Body of pancreas (tissue), 4 donors: Measurements from ENCODE around the gene FGF12.

Source experiments
- POLR2A ChIP-seq, 3 donors: fragments of 450-650 bp; IDR thresholded peaks; one replicate each; pipeline ENCODE4 v1.6.1; 2016; ENCODE audit warnings: antibody characterized with exemption in 3 of 3, mild to moderate bottlenecking in 2 of 3
- TF ChIP-seq, protein P1 (sequence below), 7 experiments: fragments of 450-650 bp in 4 of 7; fragments of 200-600 bp in 3 of 7; sonication (generic) in 3 of 7; IDR thresholded peaks; one replicate each; pipeline ENCODE4 v1.5.1; 2016 to 2019; ENCODE audit warnings: antibody characterized with exemption in 7 of 7

DNA sequence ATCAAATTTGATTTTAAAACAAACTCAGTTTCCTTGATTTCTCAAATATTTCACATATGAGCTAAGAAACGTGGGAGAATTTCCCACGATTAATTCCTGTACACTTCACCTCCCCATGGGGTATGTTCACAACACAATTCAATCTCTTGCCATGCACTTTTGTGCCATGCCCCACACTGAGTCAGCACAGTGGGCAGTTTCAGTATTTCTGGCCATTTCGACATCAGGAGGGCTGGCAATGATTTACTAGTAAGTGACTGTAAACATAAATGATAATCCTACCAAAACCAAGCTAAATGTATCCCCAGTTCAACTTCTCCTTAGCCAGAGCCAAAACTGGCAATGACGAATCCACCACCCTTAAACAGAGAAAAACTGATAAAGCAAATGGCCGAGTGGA lies 293.6 kb downstream of the FGF12 start:
- TF ChIP-seq, protein P1, sequence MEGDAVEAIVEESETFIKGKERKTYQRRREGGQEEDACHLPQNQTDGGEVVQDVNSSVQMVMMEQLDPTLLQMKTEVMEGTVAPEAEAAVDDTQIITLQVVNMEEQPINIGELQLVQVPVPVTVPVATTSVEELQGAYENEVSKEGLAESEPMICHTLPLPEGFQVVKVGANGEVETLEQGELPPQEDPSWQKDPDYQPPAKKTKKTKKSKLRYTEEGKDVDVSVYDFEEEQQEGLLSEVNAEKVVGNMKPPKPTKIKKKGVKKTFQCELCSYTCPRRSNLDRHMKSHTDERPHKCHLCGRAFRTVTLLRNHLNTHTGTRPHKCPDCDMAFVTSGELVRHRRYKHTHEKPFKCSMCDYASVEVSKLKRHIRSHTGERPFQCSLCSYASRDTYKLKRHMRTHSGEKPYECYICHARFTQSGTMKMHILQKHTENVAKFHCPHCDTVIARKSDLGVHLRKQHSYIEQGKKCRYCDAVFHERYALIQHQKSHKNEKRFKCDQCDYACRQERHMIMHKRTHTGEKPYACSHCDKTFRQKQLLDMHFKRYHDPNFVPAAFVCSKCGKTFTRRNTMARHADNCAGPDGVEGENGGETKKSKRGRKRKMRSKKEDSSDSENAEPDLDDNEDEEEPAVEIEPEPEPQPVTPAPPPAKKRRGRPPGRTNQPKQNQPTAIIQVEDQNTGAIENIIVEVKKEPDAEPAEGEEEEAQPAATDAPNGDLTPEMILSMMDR (IDR thresholded peaks at IDR 0.05) = peak in 4 of 7 experiments; percentile 13 to 28 (median 17)
- no peak for TF ChIP-seq POLR2A (IDR thresholded peaks at IDR 0.05)
